Mesenchymal stem cell (in vitro differentiated cells and primary cell): ENCODE data around the gene SNX30.

Source experiments
- DNase-seq: peaks from one replicate; pipeline ENCODE4 v3.0.0-alpha.2; 2013
- H2AFZ ChIP-seq: one replicate; pipeline ENCODE4 v1.6.1; 2013; ENCODE audit warnings: low read depth, mild to moderate bottlenecking, control low read depth, inconsistent platforms, low read length, moderate library complexity
- H2AK5ac ChIP-seq: 2 replicates; pipeline ENCODE4 v1.6.1; 2013; ENCODE audit warnings: low read length, moderate library complexity, mild to moderate bottlenecking, inconsistent platforms; ENCODE audit not compliant: severe bottlenecking
- H2BK120ac ChIP-seq: one replicate; pipeline ENCODE4 v1.6.1; 2013; ENCODE audit warnings: low read depth, mild to moderate bottlenecking, inconsistent platforms, low read length, moderate library complexity
- H2BK12ac ChIP-seq, 2 experiments: one replicate each; pipeline ENCODE4 v1.6.1; 2013; ENCODE audit warnings: inconsistent platforms in 2 of 2, low read length in 2 of 2, mild to moderate bottlenecking in 2 of 2, moderate library complexity in 2 of 2, control low read depth in 1 of 2
- H2BK15ac ChIP-seq: one replicate; pipeline ENCODE4 v1.6.1; 2013; ENCODE audit warnings: mild to moderate bottlenecking, low read depth, inconsistent platforms; ENCODE audit not compliant: poor library complexity, severe bottlenecking
- H2BK5ac ChIP-seq: 2 replicates; pipeline ENCODE4 v1.6.1; 2013; ENCODE audit warnings: low read depth, mild to moderate bottlenecking, low read length, control low read depth, inconsistent platforms; ENCODE audit not compliant: poor library complexity, severe bottlenecking
- H3K14ac ChIP-seq, 2 experiments: one replicate each; pipeline ENCODE4 v1.6.1; 2013; ENCODE audit warnings: inconsistent platforms in 2 of 2, low read length in 2 of 2, control low read depth in 1 of 2, mild to moderate bottlenecking in 1 of 2, moderate library complexity in 1 of 2
- H3K18ac ChIP-seq, 2 experiments: one replicate each; pipeline ENCODE4 v1.6.1; 2013; ENCODE audit warnings: inconsistent platforms in 2 of 2, low read length in 2 of 2, control low read depth in 1 of 2, low read depth in 1 of 2, mild to moderate bottlenecking in 1 of 2
- H3K23ac ChIP-seq, 2 experiments: one replicate each; pipeline ENCODE4 v1.6.1; 2013; ENCODE audit warnings: inconsistent platforms in 2 of 2, low read length in 2 of 2, mild to moderate bottlenecking in 2 of 2, moderate library complexity in 2 of 2, control low read depth in 1 of 2
- H3K27ac ChIP-seq: 2 replicates; pipeline ENCODE4 v1.5.1; 2013; ENCODE audit warnings: mild to moderate bottlenecking, moderate library complexity, low read length, control low read depth, inconsistent platforms; ENCODE audit not compliant: poor library complexity, severe bottlenecking
- H3K27me3 ChIP-seq, 2 experiments: 2 replicates each; pipeline versions ENCODE4 v1.6.1 to v1.7.0; 2013; ENCODE audit warnings: low read length in 2 of 2, mild to moderate bottlenecking in 2 of 2, moderate library complexity in 2 of 2, control low read depth in 1 of 2, inconsistent platforms in 1 of 2; ENCODE audit not compliant: control insufficient read depth in 1 of 2, insufficient read depth in 1 of 2
- H3K36me3 ChIP-seq, 2 experiments: 2 replicates each; pipeline versions ENCODE4 v1.6.1 to v1.7.0; 2013; ENCODE audit warnings: low read length in 2 of 2, control low read depth in 1 of 2, inconsistent platforms in 1 of 2, low read depth in 1 of 2, mild to moderate bottlenecking in 1 of 2; ENCODE audit not compliant: insufficient read depth in 2 of 2, control insufficient read depth in 1 of 2
- H3K4ac ChIP-seq, 2 experiments: one replicate each; pipeline ENCODE4 v1.6.1; 2013; ENCODE audit warnings: inconsistent platforms in 2 of 2, low read length in 2 of 2, mild to moderate bottlenecking in 2 of 2, moderate library complexity in 2 of 2, control low read depth in 1 of 2, low read depth in 1 of 2
- H3K4me1 ChIP-seq: 2 replicates; pipeline ENCODE4 v1.6.1; 2013; ENCODE audit warnings: low read depth, low read length, control low read depth; ENCODE audit not compliant: control insufficient read depth, insufficient read depth
- H3K4me2 ChIP-seq: 2 replicates; pipeline ENCODE4 v1.6.1; 2013; ENCODE audit warnings: low read length, mild to moderate bottlenecking, inconsistent platforms; ENCODE audit not compliant: poor library complexity, severe bottlenecking
- H3K4me3 ChIP-seq, 2 experiments: 2 replicates each; pipeline versions ENCODE4 v1.5.1 to v1.7.0; 2013; ENCODE audit warnings: low read length in 2 of 2, mild to moderate bottlenecking in 2 of 2, control low read depth in 1 of 2, low read depth in 1 of 2; ENCODE audit not compliant: insufficient read depth in 1 of 2
- H3K79me1 ChIP-seq: replicated peaks from 2 replicates; pipeline ENCODE4 v1.6.1; 2013; ENCODE audit warnings: mild to moderate bottlenecking, control low read depth, low read length, inconsistent platforms; ENCODE audit not compliant: poor library complexity, severe bottlenecking
- H3K9ac ChIP-seq: 2 replicates; pipeline ENCODE4 v1.7.0; 2013; ENCODE audit warnings: mild to moderate bottlenecking, low read length, moderate library complexity
- H3K9me3 ChIP-seq: 2 replicates; pipeline ENCODE4 v1.7.0; 2013; ENCODE audit warnings: mild to moderate bottlenecking, low read length; ENCODE audit not compliant: control insufficient read depth
- H4K8ac ChIP-seq: one replicate; pipeline ENCODE4 v1.6.1; 2013; ENCODE audit warnings: inconsistent platforms, mild to moderate bottlenecking, low read length, moderate library complexity
- H4K91ac ChIP-seq: one replicate; pipeline ENCODE4 v1.6.1; 2013; ENCODE audit warnings: mild to moderate bottlenecking, low read length, inconsistent platforms
- WGBS: methylation state at CpG from one replicate; pipeline ENCODE4 v1.1.7; 2013; ENCODE audit warnings: mixed read lengths; 5-methylcytosine and 5-hydroxymethylcytosine counted together

The SNX30 gene

DNA sequence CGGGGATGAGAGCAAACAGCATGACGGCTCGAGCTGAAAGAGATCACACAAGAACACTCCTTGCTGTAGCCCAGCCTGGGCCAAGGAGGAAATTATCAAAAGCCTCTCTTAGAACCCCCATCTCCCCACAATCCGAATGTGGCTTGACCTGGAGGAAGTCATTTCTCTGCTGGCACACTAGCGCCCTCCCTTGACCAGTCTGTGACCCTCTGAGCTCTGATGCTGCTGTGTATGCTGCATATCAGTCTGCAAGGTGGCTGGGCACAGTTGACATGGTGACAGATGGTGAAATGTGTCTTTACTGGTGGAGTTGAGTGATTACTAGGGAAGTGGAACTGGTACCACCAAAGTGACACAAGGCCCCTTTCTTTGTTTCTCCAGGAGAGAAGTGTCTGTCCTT, 136.8 kb downstream of the SNX30 start:
- H3K9ac ChIP-seq: no peak overlapping the region
- 67% methylated on average over 5 of the region's 5 CpGs for WGBS
- no peak for DNase-seq

DNA sequence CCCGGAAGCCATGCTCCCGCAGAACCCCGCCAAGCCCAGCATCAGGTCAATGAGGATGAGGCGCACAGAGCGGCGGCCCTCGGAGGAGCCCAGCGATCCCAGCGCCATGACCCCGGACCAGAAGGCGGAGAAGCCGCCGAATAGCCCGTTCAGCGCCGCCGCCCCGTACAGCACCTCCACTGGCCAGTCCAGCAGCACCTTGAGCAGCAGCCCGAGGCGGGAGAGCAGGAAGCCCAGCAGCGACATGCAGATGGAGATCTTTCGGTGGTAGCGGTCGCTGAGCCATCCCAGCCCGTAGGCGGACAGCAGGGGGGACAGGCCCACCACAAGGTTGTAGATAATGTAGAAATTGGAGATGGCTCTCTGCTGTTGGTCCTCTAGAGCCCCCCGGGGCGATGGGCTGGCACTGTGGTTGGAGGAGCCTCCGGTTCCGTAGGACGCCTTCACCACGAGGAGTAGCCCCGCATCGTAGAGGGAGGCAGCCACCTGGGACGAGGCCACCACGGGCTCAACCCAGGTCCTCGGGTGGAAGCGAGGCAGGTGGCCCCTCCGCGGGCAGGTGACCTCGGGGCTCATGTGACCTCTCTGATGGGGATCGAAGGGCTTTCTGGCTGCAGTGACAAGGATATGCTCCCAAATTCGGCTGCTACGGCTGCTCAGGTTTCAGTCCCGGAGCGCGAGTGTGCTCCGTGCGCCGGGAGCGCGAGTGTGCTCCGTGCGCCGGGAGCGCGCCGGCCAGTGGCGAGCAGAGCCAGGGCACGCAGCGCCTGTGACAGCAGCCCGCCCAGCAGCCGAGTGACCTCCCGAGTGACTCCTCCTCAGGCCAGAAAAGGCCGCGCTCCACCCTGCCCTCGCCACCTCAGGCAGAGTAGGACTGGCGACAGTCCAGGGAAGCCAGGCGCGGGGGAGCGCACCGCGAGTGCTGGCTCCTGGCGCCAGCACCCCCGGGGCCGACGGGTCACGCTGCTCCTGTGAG, 139.8 kb downstream of the SNX30 start, which contains the start of gene SLC46A2:
Gene SLC46A2, minus strand, starts transcription at position 771 of the 976 bp plus-strand sequence. Its CDS starts 195 bp downstream, at position 576.
- H3K4me2 ChIP-seq: peak within 1 kb of the TSS; percentile 55
- H3K4ac ChIP-seq: no peak within 1 kb of the TSS
- peaks cover 10% of the 10 kb centered on the region for H3K4me1 ChIP-seq
- no peak within 1 kb of the TSS for H3K27ac ChIP-seq
- H3K27me3 ChIP-seq: peaks cover 23 to 37% of the 10 kb centered on the region in 2 experiments
- no peak within 1 kb of the TSS for H2BK12ac ChIP-seq
- no peak within 1 kb of the TSS for H4K91ac ChIP-seq
- DNase-seq: no peak
- no peak within 1 kb of the TSS for H2BK120ac ChIP-seq
- H3K4me3 ChIP-seq: peak within 1 kb of the TSS; percentile 8 to 82
- no peak within 1 kb of the TSS for H3K14ac ChIP-seq
- peak within 1 kb of the TSS; percentile 43 for H3K9ac ChIP-seq
- no peaks in the 10 kb centered on the region for H3K9me3 ChIP-seq
- no peaks in the 10 kb centered on the region for H3K79me1 ChIP-seq
- no peak within 1 kb of the TSS for H2AFZ ChIP-seq
- H2BK5ac ChIP-seq: no peak within 1 kb of the TSS
- H4K8ac ChIP-seq: no peak within 1 kb of the TSS
- H3K23ac ChIP-seq: no peak within 1 kb of the TSS
- 22% methylated on average over 76 of the region's 78 CpGs for WGBS
- H2BK15ac ChIP-seq: no peak within 1 kb of the TSS
- H2AK5ac ChIP-seq: no peak within 1 kb of the TSS
- no peaks in the 10 kb centered on the region for H3K36me3 ChIP-seq
- no peak within 1 kb of the TSS for H3K18ac ChIP-seq

More for the DNA sequence above, 136.8 kb downstream of the SNX30 start:
- no peak overlapping the region for H3K14ac ChIP-seq
- H3K27ac ChIP-seq: no peak overlapping the region
- H3K36me3 ChIP-seq: no peaks in the 10 kb centered on the region
- H2BK5ac ChIP-seq: no peak overlapping the region
- H2AFZ ChIP-seq: no peak overlapping the region
- no peak overlapping the region for H3K4me2 ChIP-seq
- no peak overlapping the region for H2BK12ac ChIP-seq
- H2BK120ac ChIP-seq: no peak overlapping the region
- no peak overlapping the region for H3K23ac ChIP-seq
- no peak overlapping the region for H2AK5ac ChIP-seq
- H3K4me1 ChIP-seq: peaks cover 15% of the 10 kb centered on the region
- no peak overlapping the region for H3K18ac ChIP-seq
- peaks cover 23 to 34% of the 10 kb centered on the region in 2 experiments for H3K27me3 ChIP-seq
- H2BK15ac ChIP-seq: no peak overlapping the region
- no peaks in the 10 kb centered on the region for H3K79me1 ChIP-seq
- no peak overlapping the region for H3K4me3 ChIP-seq
- no peak overlapping the region for H3K4ac ChIP-seq
- H4K8ac ChIP-seq: no peak overlapping the region
- H3K9me3 ChIP-seq: no peaks in the 10 kb centered on the region
- H4K91ac ChIP-seq: no peak overlapping the region

DNA sequence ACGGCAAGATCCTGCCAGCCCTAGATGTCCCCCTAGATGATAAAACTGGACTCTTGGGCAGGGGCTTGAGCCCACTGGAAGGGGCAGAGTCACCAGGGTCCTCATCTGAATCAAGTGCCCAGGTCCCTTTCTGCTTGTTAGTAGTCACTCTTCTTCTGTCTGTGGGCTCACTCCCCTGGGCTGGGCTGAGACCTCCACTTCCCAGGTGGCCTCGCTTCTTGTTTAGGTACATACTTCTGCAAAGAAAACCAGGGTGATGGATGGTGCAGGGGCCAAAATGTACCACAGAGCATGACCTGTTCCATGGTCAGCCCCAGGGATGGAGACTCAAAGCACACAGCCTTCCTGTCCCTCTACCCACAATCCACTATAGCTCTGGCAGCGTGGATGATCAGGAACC, 141.0 kb downstream of the SNX30 start:
- no peak overlapping the region for H3K18ac ChIP-seq
- WGBS: 100% methylated on average over 2 of the region's 3 CpGs
- H3K4me3 ChIP-seq: no peak overlapping the region
- no peaks in the 10 kb centered on the region for H3K9me3 ChIP-seq
- no peak overlapping the region for H4K8ac ChIP-seq
- H3K23ac ChIP-seq: no peak overlapping the region
- H2BK120ac ChIP-seq: no peak overlapping the region
- no peak overlapping the region for H2AFZ ChIP-seq
- no peak overlapping the region for H2BK15ac ChIP-seq
- no peak overlapping the region for H3K4ac ChIP-seq
- H3K27me3 ChIP-seq: peaks cover 23 to 37% of the 10 kb centered on the region in 2 experiments
- no peak overlapping the region for H2BK5ac ChIP-seq
- H3K27ac ChIP-seq: no peak overlapping the region
- peaks cover 10% of the 10 kb centered on the region for H3K4me1 ChIP-seq
- no peak for DNase-seq
- no peak overlapping the region for H3K14ac ChIP-seq
- H3K4me2 ChIP-seq: no peak overlapping the region
- H4K91ac ChIP-seq: no peak overlapping the region
- no peaks in the 10 kb centered on the region for H3K36me3 ChIP-seq
- no peak overlapping the region for H2AK5ac ChIP-seq
- no peaks in the 10 kb centered on the region for H3K79me1 ChIP-seq
- H3K9ac ChIP-seq: no peak overlapping the region
- no peak overlapping the region for H2BK12ac ChIP-seq

GRCh38 chr9:112892981-112893380, 142.4 kb downstream of the SNX30 start:
- H3K9ac ChIP-seq: no peak overlapping the region
- no peaks in the 10 kb centered on the region for H3K36me3 ChIP-seq
- peaks cover 10% of the 10 kb centered on the region for H3K4me1 ChIP-seq
- no peak overlapping the region for H2BK5ac ChIP-seq
- H2BK120ac ChIP-seq: no peak overlapping the region
- no peak overlapping the region for H3K27ac ChIP-seq
- H3K18ac ChIP-seq: no peak overlapping the region
- H3K14ac ChIP-seq: no peak overlapping the region
- H4K91ac ChIP-seq: no peak overlapping the region
- H3K27me3 ChIP-seq: peaks cover 23 to 37% of the 10 kb centered on the region in 2 experiments
- no peaks in the 10 kb centered on the region for H3K79me1 ChIP-seq
- no peak overlapping the region for H3K4ac ChIP-seq
- H2BK12ac ChIP-seq: no peak overlapping the region
- no peak overlapping the region for H3K4me3 ChIP-seq
- 93% methylated on average over 2 of the region's 2 CpGs for WGBS
- no peak overlapping the region for H2AFZ ChIP-seq
- H3K4me2 ChIP-seq: no peak overlapping the region
- no peaks in the 10 kb centered on the region for H3K9me3 ChIP-seq
- H2BK15ac ChIP-seq: no peak overlapping the region
- DNase-seq: no peak
- H2AK5ac ChIP-seq: no peak overlapping the region
- no peak overlapping the region for H3K23ac ChIP-seq
- no peak overlapping the region for H4K8ac ChIP-seq
